ENCODE data around the gene CHST3.
A peak's percentile ranks its signal among the peaks of the same experiment; 100 is the strongest.

CHST3 gene

GRCh38 chr10:72045586-72045985 is 81.4 kb downstream of the CHST3 start:
- Mint-ChIP-seq H3K36me3 (ENCODE audit: low read depth) (no peaks in the 10 kb centered on the region), H3K27me3 (no peaks in the 10 kb centered on the region), H3K9me3 (no peaks in the 10 kb centered on the region), H3K4me3 (no peak overlapping the region), H3K4me1 (ENCODE audit: low read depth) (peaks cover 10% of the 10 kb centered on the region), H3K27ac (no peak overlapping the region)
- DNase-seq = no peak

DNA sequence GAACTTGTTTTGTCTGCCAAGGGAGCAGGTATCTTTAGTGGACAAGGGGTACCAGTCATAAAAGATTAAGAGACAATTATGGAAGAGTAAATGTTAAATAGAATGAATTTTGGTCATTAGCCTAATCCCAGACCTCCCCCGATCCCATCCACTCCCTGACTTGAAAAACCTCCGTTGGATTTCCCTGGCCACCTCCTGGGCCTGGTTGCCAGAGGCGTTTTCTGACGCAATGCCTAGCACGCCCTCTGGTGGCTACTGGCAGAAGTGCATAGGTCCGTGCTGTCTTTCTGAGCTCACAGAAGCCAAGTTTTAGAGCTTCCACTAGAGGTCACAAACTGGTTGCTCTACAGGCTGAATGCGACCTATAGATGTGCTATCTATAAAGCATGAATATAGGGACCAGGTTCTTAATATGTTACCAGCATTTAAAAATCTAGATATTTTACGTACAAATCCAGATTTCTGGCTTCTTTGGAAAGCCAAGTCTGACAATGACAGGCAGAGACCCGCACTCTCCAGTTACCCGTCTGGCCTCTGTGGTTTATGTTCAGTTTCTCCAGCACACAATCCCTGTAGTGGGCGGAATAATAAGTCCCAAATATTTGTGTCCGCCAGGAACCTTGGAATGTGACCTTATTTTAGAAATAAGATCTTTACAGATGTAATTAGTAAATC is 84.4 kb downstream of the CHST3 start:
- Mint-ChIP-seq H3K27me3 (no peaks in the 10 kb centered on the region), H3K36me3 (ENCODE audit: low read depth) (no peaks in the 10 kb centered on the region), H3K4me1 (ENCODE audit: low read depth) (peaks cover 10% of the 10 kb centered on the region), H3K4me3 (no peak overlapping the region), H3K9me3 (no peaks in the 10 kb centered on the region), H3K27ac (peak overlapping the region; percentile 45)
- peak; percentile 96 for DNase-seq

DNA sequence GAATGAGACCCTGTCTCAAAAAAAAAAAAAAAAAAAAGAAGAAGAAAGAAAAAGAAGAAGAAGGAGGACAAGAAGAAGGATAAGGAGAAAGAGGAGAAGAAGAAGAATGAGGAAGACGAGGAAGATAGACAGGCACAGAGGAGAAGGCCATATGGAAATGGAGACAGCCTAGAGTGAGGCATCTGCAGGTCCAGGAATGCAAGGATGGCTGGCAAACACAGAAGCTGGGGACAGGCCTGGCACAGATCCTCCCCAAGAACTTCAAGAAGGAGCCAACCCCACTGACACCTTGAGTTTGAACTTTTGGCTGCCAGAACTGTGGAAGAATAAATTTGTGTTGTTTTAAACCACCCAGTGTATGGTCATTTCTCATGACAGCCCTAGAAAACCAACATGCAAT is 85.3 kb downstream of the CHST3 start:
- Mint-ChIP-seq H3K4me1 (ENCODE audit: low read depth) (peaks cover 9% of the 10 kb centered on the region), H3K9me3 (no peaks in the 10 kb centered on the region), H3K27ac (no peak overlapping the region), H3K27me3 (no peaks in the 10 kb centered on the region), H3K36me3 (ENCODE audit: low read depth) (no peaks in the 10 kb centered on the region), H3K4me3 (no peak overlapping the region)
- no peak for DNase-seq

DNA sequence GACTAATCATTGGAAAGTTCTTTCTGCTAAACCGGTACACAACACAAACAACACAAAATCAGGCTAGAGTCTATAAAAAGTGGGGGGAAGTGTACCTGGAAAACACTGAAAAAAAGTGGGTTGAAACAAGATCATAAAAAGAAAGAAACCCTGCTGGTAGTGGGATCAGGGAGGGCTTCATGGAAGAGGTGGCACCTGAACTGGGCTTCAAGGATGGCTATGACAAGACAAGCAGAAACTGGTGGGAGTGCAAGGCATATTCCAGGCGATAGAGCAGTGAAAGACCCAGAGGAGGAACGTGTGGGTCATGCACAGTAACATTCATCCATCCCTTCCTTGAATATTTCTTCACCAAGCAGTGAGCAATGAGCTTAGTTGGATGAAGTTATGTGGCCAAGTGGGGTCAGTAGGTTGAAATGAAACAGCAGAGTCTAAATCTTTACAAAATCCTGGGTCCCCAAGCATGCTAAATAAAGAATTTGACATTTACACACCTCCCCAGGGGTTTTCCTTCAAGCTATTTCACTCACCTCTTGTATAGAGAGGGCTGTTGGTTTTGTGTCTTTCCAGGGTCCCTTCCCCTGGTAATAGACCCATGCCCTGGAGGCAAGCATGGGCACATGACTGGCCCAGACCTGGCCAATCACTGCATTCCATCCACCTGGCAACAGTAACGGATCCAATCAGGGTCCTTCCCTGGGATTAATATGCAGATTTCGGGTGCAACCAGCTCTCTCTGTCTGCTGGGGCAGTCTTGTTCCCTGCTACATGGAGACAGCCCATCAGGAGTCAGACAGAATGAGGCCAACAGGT is 86.0 kb downstream of the CHST3 start:
- H3K9me3 Mint-ChIP-seq = no peaks in the 10 kb centered on the region
- no peaks in the 10 kb centered on the region for H3K36me3 Mint-ChIP-seq (ENCODE audit: low read depth)
- no peak for DNase-seq
- H3K4me1 Mint-ChIP-seq (ENCODE audit: low read depth) = peaks cover 9% of the 10 kb centered on the region
- no peaks in the 10 kb centered on the region for H3K27me3 Mint-ChIP-seq
- no peak overlapping the region for H3K4me3 Mint-ChIP-seq
- no peak overlapping the region for H3K27ac Mint-ChIP-seq

GRCh38 chr10:72050873-72051272 is 86.7 kb downstream of the CHST3 start:
- H3K27me3 Mint-ChIP-seq = no peaks in the 10 kb centered on the region
- no peak overlapping the region for H3K4me3 Mint-ChIP-seq
- H3K9me3 Mint-ChIP-seq = no peaks in the 10 kb centered on the region
- DNase-seq = no peak
- peaks cover 9% of the 10 kb centered on the region for H3K4me1 Mint-ChIP-seq (ENCODE audit: low read depth)
- H3K27ac Mint-ChIP-seq = no peak overlapping the region
- H3K36me3 Mint-ChIP-seq (ENCODE audit: low read depth) = no peaks in the 10 kb centered on the region

GRCh38 chr10:72053690-72054089 is 89.5 kb downstream of the CHST3 start:
- DNase-seq = no peak
- Mint-ChIP-seq H3K27ac (no peak overlapping the region), H3K4me3 (no peak overlapping the region), H3K36me3 (ENCODE audit: low read depth) (no peaks in the 10 kb centered on the region), H3K9me3 (no peaks in the 10 kb centered on the region), H3K4me1 (ENCODE audit: low read depth) (peaks cover 9% of the 10 kb centered on the region), H3K27me3 (no peaks in the 10 kb centered on the region)

DNA sequence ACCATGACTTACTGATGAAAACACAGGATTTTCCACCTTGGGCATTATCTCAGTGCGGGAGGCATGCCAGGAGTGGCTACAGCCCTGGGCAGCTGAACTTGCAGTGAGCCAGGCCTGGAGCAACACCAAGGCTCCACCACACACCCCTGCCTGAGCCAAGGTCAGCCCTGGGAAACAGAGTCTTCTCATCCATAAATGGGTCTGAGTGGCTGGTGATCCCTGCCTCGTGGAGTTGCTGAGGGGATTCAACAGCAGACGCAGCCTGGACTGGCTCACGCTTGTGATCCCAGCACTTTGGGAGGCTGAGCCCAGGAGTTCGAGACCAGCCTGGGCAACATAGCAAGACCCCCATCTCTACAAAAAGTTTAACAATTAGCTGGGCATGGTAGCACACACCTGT is 91.9 kb downstream of the CHST3 start:
- no peak overlapping the region for H3K4me3 Mint-ChIP-seq
- H3K9me3 Mint-ChIP-seq = no peaks in the 10 kb centered on the region
- no peak for DNase-seq
- peaks cover 25% of the 10 kb centered on the region for H3K4me1 Mint-ChIP-seq (ENCODE audit: low read depth)
- peaks cover 9% of the 10 kb centered on the region for H3K36me3 Mint-ChIP-seq (ENCODE audit: low read depth)
- no peaks in the 10 kb centered on the region for H3K27me3 Mint-ChIP-seq
- H3K27ac Mint-ChIP-seq = no peak overlapping the region

GRCh38 chr10:72056932-72057751 is 92.9 kb downstream of the CHST3 start:
- Mint-ChIP-seq H3K4me3 (no peak overlapping the region), H3K27ac (peak overlapping the region; percentile 5), H3K9me3 (no peaks in the 10 kb centered on the region), H3K4me1 (ENCODE audit: low read depth) (peaks cover 27% of the 10 kb centered on the region), H3K36me3 (ENCODE audit: low read depth) (peaks cover 18% of the 10 kb centered on the region), H3K27me3 (no peaks in the 10 kb centered on the region)
- no peak for DNase-seq

DNA sequence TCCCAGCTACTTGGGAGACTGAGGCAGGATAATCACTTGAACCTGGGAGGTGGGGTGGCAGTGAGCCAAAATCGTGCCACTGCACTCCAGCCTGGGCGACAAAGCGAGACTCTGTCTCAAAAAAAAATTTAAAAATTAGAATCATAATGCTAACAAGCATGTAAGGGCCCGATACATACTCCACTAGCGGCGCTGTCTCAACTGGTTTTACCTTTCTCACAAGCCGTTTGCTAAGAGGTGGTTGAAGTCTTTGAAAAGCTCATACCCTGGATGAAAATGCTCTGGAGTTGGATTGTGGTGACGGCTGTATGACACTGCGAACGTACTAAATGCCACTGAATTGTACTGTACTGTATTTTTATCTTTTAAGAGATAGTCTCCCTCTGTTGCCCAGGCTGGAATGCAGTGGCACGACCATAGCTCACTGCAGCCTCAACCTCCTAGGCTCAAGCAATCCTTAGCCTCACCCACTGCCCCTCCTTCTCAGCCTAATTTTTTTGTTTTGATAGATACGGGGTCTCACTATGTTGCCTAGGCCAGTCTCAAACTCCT is 94.2 kb downstream of the CHST3 start:
- no peak for DNase-seq
- peak overlapping the region; percentile 83 for H3K27ac Mint-ChIP-seq
- H3K9me3 Mint-ChIP-seq = no peaks in the 10 kb centered on the region
- H3K36me3 Mint-ChIP-seq (ENCODE audit: low read depth) = peaks cover 31% of the 10 kb centered on the region
- H3K4me1 Mint-ChIP-seq (ENCODE audit: low read depth) = peaks cover 27% of the 10 kb centered on the region
- no peak overlapping the region for H3K4me3 Mint-ChIP-seq
- no peaks in the 10 kb centered on the region for H3K27me3 Mint-ChIP-seq

DNA sequence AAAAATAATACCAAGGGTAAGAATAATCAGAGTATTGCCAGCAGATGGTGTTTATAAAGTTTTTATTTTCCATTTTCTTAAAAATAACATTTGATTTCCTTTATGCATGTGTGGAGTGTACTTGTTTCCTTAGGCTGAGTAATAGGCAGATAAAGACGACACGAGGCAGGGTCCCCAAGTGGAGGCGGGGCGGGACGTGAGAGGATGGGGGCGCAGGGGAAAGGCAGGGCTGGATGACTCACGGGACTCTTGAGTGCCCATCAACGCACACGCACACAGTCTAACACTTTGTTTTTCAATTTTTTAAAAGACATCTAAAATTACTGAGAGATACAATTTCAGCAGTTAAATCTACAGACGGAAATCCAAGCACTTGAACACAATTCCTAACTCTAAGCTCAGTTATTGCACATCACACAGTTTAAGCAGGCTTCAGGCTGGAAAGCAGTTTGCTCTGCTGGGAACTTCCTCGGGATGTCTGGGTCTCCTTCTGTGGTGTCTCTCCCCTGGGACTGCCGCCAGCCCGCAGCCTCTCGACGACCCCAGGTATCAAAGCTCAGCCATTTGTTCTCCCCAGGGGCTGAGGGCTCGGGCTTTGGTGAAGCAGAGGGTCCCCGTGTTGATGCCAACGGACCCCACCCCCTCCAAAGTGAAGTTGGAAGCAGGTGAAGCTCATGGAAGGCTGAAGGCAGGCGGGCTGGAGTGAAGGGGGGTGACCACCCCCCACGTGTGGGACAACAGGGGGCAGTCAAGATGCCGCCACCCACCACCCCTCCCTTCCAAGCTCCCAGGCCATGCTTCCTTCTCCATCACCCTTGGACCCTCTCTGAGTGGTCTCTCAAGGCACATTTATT is 95.0 kb downstream of the CHST3 start:
- no peaks in the 10 kb centered on the region for H3K9me3 Mint-ChIP-seq

GRCh38 chr10:72059843-72060822 is 95.9 kb downstream of the CHST3 start:
- DNase-seq = no peak
- no peaks in the 10 kb centered on the region for H3K9me3 Mint-ChIP-seq
- H3K27ac Mint-ChIP-seq = peak overlapping the region; percentile 83
- peaks cover 43% of the 10 kb centered on the region for H3K36me3 Mint-ChIP-seq (ENCODE audit: low read depth)
- H3K4me1 Mint-ChIP-seq (ENCODE audit: low read depth) = peaks cover 29% of the 10 kb centered on the region
- H3K27me3 Mint-ChIP-seq = no peaks in the 10 kb centered on the region
- H3K4me3 Mint-ChIP-seq = no peak overlapping the region

More for the DNA sequence above, 95.0 kb downstream of the CHST3 start:
- H3K36me3 Mint-ChIP-seq (ENCODE audit: low read depth) = peaks cover 39% of the 10 kb centered on the region
- peak overlapping the region; percentile 83 for H3K27ac Mint-ChIP-seq
- no peaks in the 10 kb centered on the region for H3K27me3 Mint-ChIP-seq
- no peak overlapping the region for H3K4me3 Mint-ChIP-seq
- peaks cover 29% of the 10 kb centered on the region for H3K4me1 Mint-ChIP-seq (ENCODE audit: low read depth)
- no peak for DNase-seq

GRCh38 chr10:72061491-72061890 is 97.3 kb downstream of the CHST3 start:
- Mint-ChIP-seq H3K4me3 (no peak overlapping the region), H3K36me3 (ENCODE audit: low read depth) (peaks cover 56% of the 10 kb centered on the region), H3K27me3 (no peaks in the 10 kb centered on the region), H3K9me3 (no peaks in the 10 kb centered on the region), H3K4me1 (ENCODE audit: low read depth) (peaks cover 29% of the 10 kb centered on the region), H3K27ac (peak overlapping the region; percentile 60)
- no peak for DNase-seq

DNA sequence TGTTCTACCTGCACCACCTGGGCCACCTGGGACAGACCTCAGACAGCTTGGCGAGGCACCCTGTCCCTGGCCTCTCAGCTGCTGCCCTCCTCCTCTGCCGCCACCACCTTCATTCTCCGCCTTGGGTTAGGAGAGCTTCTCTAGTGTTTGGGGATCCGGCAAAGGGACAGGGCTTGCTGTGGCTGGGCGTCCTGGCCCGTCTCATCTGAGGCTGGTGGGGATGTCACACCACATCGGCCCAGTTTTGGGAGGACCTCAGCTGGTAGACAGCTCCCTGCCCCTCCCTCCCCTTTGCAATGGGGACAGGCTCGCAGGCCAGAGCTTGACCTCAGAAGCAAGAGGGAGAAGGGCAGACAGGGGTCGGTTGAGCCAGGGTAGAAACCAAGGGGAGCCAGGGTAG is 97.7 kb downstream of the CHST3 start:
- Mint-ChIP-seq H3K4me1 (ENCODE audit: low read depth) (peaks cover 29% of the 10 kb centered on the region), H3K27me3 (no peaks in the 10 kb centered on the region), H3K27ac (peak overlapping the region; percentile 81), H3K4me3 (no peak overlapping the region), H3K9me3 (no peaks in the 10 kb centered on the region), H3K36me3 (ENCODE audit: low read depth) (peaks cover 61% of the 10 kb centered on the region)
- DNase-seq = no peak

Measured in activated T-cell treated with anti-CD3 and anti-CD28 coated beads, Interleukin-2, amount 50 U/mL, for 24 hours (primary cell).